Sigmoid colon (tissue), 4 donors: Measurements from ENCODE around the gene CPNE6.

Source experiments
- CTCF ChIP-seq, 4 experiments: fragments of 450-650 bp in 3 of 4; fragments of 200-600 bp in 1 of 4; IDR thresholded peaks; one replicate each; pipeline ENCODE4 v1.5.1; 2016 to 2019; ENCODE audit warnings: antibody characterized with exemption in 4 of 4, mild to moderate bottlenecking in 3 of 4, moderate library complexity in 2 of 4
- EP300 ChIP-seq, 4 donors: sonication (generic); formaldehyde crosslinking; IDR thresholded peaks; one replicate each; pipeline ENCODE4 v1.6.1; 2017; ENCODE audit warnings: antibody characterized with exemption in 4 of 4
- POLR2A ChIP-seq, 2 donors: fragments of 450-650 bp; IDR thresholded peaks; one replicate each; pipeline ENCODE4 v1.6.1; 2016; ENCODE audit warnings: antibody characterized with exemption in 2 of 2, mild to moderate bottlenecking in 2 of 2, moderate library complexity in 2 of 2
- POLR2AphosphoS5 ChIP-seq, 4 donors: sonication (generic); formaldehyde crosslinking; IDR thresholded peaks; one replicate each; pipeline ENCODE4 v1.6.1; 2017; ENCODE audit warnings: antibody characterized with exemption in 4 of 4

- TF ChIP-seq CTCF (IDR thresholded peaks at IDR 0.05) (no peak), EP300 (IDR thresholded peaks at IDR 0.05) (no peak), POLR2AphosphoS5 (IDR thresholded peaks at IDR 0.05) (no peak), POLR2A (IDR thresholded peaks at IDR 0.05) (no peak)
Measured at GRCh38 chr14:24081739-24082211, 10.4 kb downstream of the CPNE6 start.
